Hepatocyte (in vitro differentiated cells): ENCODE data around the gene ZG16B. TPM values are rescaled to one million over a fixed set of nuclear protein-coding genes. Genes with fewer than 3 reads are reported as not detected.

Experiments
- DNase-seq: peaks from one replicate; pipeline ENCODE4 v3.0.0-alpha.2; 2016; ENCODE audit warnings: low spot score
- H2AFZ ChIP-seq: fragments of 200-600 bp; sonication (generic); 2 replicates; pipeline ENCODE4 v1.6.0; 2016; ENCODE audit warnings: antibody characterized with exemption, mild to moderate bottlenecking
- H3K27ac ChIP-seq: fragments of 200-600 bp; sonication (generic); 2 replicates; pipeline ENCODE4 v1.5.1; 2016; ENCODE audit warnings: mild to moderate bottlenecking
- H3K27me3 ChIP-seq: fragments of 200-600 bp; sonication (generic); 2 replicates; pipeline ENCODE4 v1.6.1; 2016
- H3K36me3 ChIP-seq: fragments of 200-600 bp; sonication (generic); replicated peaks from 2 replicates; pipeline ENCODE4 v1.5.1; 2016; ENCODE audit warnings: low read depth; ENCODE audit not compliant: insufficient read depth
- H3K4me1 ChIP-seq: fragments of 200-600 bp; sonication (generic); 2 replicates; pipeline ENCODE4 v1.5.1; 2016; ENCODE audit warnings: mild to moderate bottlenecking, moderate library complexity; ENCODE audit not compliant: insufficient read depth
- H3K4me2 ChIP-seq: fragments of 200-600 bp; sonication (generic); 2 replicates; pipeline ENCODE4 v1.6.0; 2016
- H3K4me3 ChIP-seq: fragments of 200-600 bp; sonication (generic); 2 replicates; pipeline ENCODE4 v1.5.1; 2016; ENCODE audit warnings: mild to moderate bottlenecking
- H3K79me2 ChIP-seq: fragments of 200-600 bp; sonication (generic); 2 replicates; pipeline ENCODE4 v1.6.0; 2017; ENCODE audit warnings: mild to moderate bottlenecking
- H3K9me2 ChIP-seq: fragments of 200-600 bp; sonication (generic); replicated peaks from 2 replicates; pipeline ENCODE4 v1.6.0; 2017; ENCODE audit warnings: mild to moderate bottlenecking; ENCODE audit not compliant: insufficient read depth
- H3K9me3 ChIP-seq: fragments of 200-600 bp; sonication (generic); 2 replicates; pipeline ENCODE4 v1.5.1; 2016; ENCODE audit warnings: low read depth, mild to moderate bottlenecking
- H4K20me1 ChIP-seq: fragments of 200-600 bp; sonication (generic); 2 replicates; pipeline ENCODE4 v1.6.0; 2016; ENCODE audit warnings: mild to moderate bottlenecking; ENCODE audit not compliant: insufficient read depth, poor library complexity, severe bottlenecking
- CTCF ChIP-seq: fragments of 200-600 bp; sonication (generic); IDR thresholded peaks from 2 replicates; pipeline ENCODE4 v1.5.1; 2016; ENCODE audit warnings: antibody characterized with exemption, mild to moderate bottlenecking; ENCODE audit not compliant: poor library complexity
- EZH2 ChIP-seq: fragments of 200-600 bp; sonication (generic); IDR thresholded peaks from 2 replicates; pipeline ENCODE4 v1.6.1; 2016; ENCODE audit warnings: antibody characterized with exemption, mild to moderate bottlenecking, borderline replicate concordance
- EZH2phosphoT487 ChIP-seq: fragments of 200-600 bp; sonication (generic); IDR thresholded peaks from one replicate; pipeline ENCODE4 v1.6.1; 2018; ENCODE audit warnings: antibody characterized with exemption, mild to moderate bottlenecking, low read depth, moderate library complexity; ENCODE audit not compliant: unreplicated experiment, severe bottlenecking
- WGBS: methylation state at CpG from one replicate; pipeline ENCODE4 v1.1.6; 2016; ENCODE audit warnings: low lambda C conversion rate; ENCODE audit errors: missing lambda C conversion rate; 5-methylcytosine and 5-hydroxymethylcytosine counted together
- polyA plus RNA-seq: library from polyadenylated mRNA; unstranded; fragments of >200 nt; fragmentation: Nextera tagmentation; extraction: Ambion mirVana; gene quantifications from 2 replicates; pipeline ENCODE4 v1.2.1, GENCODE V29; 2016
- total RNA-seq: library from RNA; depleted of rRNA; stranded (reverse); fragments of >200 nt; gene quantifications from 2 replicates; pipeline ENCODE4 v1.2.3, GENCODE V29; 2014

Gene ZG16B
- total and polyA plus RNA-seq, 2 experiments from 2014 or later: 4.3 to 4.9 TPM

- Histone ChIP-seq H3K4me1 (peaks cover 6% of the 10 kb centered on the region), H3K36me3 (no peaks in the 10 kb centered on the region), H3K79me2 (no peaks in the 10 kb centered on the region), H3K9me2 (no peaks in the 10 kb centered on the region), H3K9me3 (no peaks in the 10 kb centered on the region), H3K4me3 (no peak overlapping the region), H3K4me2 (no peak overlapping the region), H4K20me1 (no peaks in the 10 kb centered on the region), H3K27ac (no peak overlapping the region), H3K27me3 (no peaks in the 10 kb centered on the region), H2AFZ (no peak overlapping the region)
- no peak for DNase-seq
- no peak for TF ChIP-seq EZH2
- TF ChIP-seq CTCF: no peak
- no peak for TF ChIP-seq EZH2phosphoT487
- WGBS: 90% methylated on average over 6 of the region's 7 CpGs
Measured at GRCh38 chr16:2813771-2814221, 16.3 kb upstream of the ZG16B start.

GRCh38 chr16:2814551-2815298 lies 15.4 kb upstream of the ZG16B start:
- H3K27ac ChIP-seq: no peak overlapping the region
- TF ChIP-seq EZH2: no peak
- TF ChIP-seq EZH2phosphoT487: no peak
- TF ChIP-seq CTCF: no peak
- no peak overlapping the region for H2AFZ ChIP-seq
- no peak for DNase-seq
- no peak overlapping the region for H3K4me2 ChIP-seq
- H3K9me3 ChIP-seq: no peaks in the 10 kb centered on the region
- peaks cover 6% of the 10 kb centered on the region for H3K4me1 ChIP-seq
- no peaks in the 10 kb centered on the region for H3K27me3 ChIP-seq
- H3K9me2 ChIP-seq: no peaks in the 10 kb centered on the region
- H3K79me2 ChIP-seq: no peaks in the 10 kb centered on the region
- WGBS: 89% methylated on average over 20 of the region's 20 CpGs
- H3K36me3 ChIP-seq: no peaks in the 10 kb centered on the region
- no peak overlapping the region for H3K4me3 ChIP-seq
- H4K20me1 ChIP-seq: no peaks in the 10 kb centered on the region

- no peaks in the 10 kb centered on the region for H3K27me3 ChIP-seq
- H4K20me1 ChIP-seq: no peaks in the 10 kb centered on the region
- no peak for DNase-seq
- no peak overlapping the region for H3K4me3 ChIP-seq
- no peak overlapping the region for H3K4me2 ChIP-seq
- no peaks in the 10 kb centered on the region for H3K36me3 ChIP-seq
- H3K9me3 ChIP-seq: no peaks in the 10 kb centered on the region
- 66% methylated on average over 10 of the region's 10 CpGs for WGBS
- no peak overlapping the region for H2AFZ ChIP-seq
- no peak for TF ChIP-seq EZH2
- no peak for TF ChIP-seq CTCF
- no peak for TF ChIP-seq EZH2phosphoT487
- H3K9me2 ChIP-seq: no peaks in the 10 kb centered on the region
- H3K4me1 ChIP-seq: peaks cover 6% of the 10 kb centered on the region
- H3K27ac ChIP-seq: no peak overlapping the region
- H3K79me2 ChIP-seq: no peaks in the 10 kb centered on the region
Measured at GRCh38 chr16:2815299-2815771, 14.8 kb upstream of the ZG16B start.
